ENCODE measurements around the gene ZSCAN9. TPM values are rescaled to one million over a fixed set of nuclear protein-coding genes. Genes with fewer than 3 reads are reported as not detected.

Gene ZSCAN9
- total RNA-seq, 1 donor from 2014 or later, result 13.5 TPM

DNA sequence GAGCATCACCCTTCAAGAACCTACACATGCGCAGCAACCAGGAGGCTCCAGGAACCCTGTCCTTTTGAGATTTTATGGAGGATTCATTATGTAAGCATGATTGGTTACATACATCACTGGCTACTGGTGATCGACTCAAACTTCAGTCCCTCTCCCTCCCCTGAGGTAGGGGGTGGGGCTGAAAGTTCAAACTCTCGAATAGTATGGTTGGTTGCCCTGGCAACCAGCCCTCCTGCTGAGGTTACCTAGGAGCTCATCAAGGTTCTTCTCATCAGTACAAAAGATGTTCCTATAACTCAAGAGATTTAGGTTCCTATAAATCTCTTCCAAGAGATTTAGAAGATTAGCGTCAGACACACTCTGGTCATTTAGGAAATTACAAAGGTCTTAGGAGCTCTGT, 21.9 kb upstream of the ZSCAN9 start:
- no peak overlapping the region for H3K4me3 ChIP-seq
- intact Hi-C loops (cut with DNase I), result no loop called here
- TF ChIP-seq CTCF (IDR thresholded peaks at IDR 0.05), result no peak
- H3K27ac ChIP-seq, result no peak overlapping the region
- no peaks in the 10 kb centered on the region for H3K36me3 ChIP-seq
- H3K27me3 ChIP-seq, result peaks cover 58% of the 10 kb centered on the region
- no peak for ATAC-seq
- peaks cover 4% of the 10 kb centered on the region for H3K4me1 ChIP-seq
- peaks cover 4% of the 10 kb centered on the region for H3K9me3 ChIP-seq
- DNase-seq, result no peak

GRCh38 chr6:28205879-28206278, 19.2 kb upstream of the ZSCAN9 start:
- no peak for TF ChIP-seq CTCF (IDR thresholded peaks at IDR 0.05)
- Histone ChIP-seq H3K4me3 (no peak overlapping the region), H3K4me1 (peaks cover 4% of the 10 kb centered on the region), H3K9me3 (peaks cover 4% of the 10 kb centered on the region), H3K27me3 (peaks cover 77% of the 10 kb centered on the region), H3K36me3 (no peaks in the 10 kb centered on the region), H3K27ac (no peak overlapping the region)
- no peak for DNase-seq
- intact Hi-C loops (cut with DNase I), result no loop called here
- ATAC-seq, result no peak

DNA sequence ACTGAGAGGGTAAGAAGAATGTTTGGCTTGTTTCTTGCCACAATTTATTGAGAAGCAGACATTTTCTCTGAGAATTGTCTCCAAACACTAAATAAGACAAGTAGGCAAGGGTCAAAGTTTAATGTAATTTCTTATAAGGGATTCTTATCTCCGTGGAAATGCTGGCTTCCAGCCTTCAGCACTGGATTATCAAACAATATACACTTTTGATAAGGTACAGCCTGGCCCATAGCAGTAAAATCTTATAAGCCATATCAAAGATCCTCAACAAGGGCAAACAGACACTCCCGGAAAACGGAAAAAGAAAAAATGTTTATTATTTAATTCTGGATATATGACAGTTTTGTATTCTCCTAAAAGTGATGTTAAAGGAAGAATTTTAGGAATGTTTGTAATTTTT, 18.5 kb upstream of the ZSCAN9 start:
- peaks cover 78% of the 10 kb centered on the region for H3K27me3 ChIP-seq
- no peak overlapping the region for H3K4me3 ChIP-seq
- ATAC-seq (no peak), DNase-seq (no peak)
- intact Hi-C loops (cut with DNase I), result no loop called here
- no peak for TF ChIP-seq CTCF (IDR thresholded peaks at IDR 0.05)
- peaks cover 4% of the 10 kb centered on the region for H3K4me1 ChIP-seq
- H3K27ac ChIP-seq, result no peak overlapping the region
- peaks cover 4% of the 10 kb centered on the region for H3K9me3 ChIP-seq
- no peaks in the 10 kb centered on the region for H3K36me3 ChIP-seq

GRCh38 chr6:28206928-28207509, 18.1 kb upstream of the ZSCAN9 start:
- H3K4me1 ChIP-seq, result peaks cover 4% of the 10 kb centered on the region
- TF ChIP-seq CTCF (IDR thresholded peaks at IDR 0.05), result no peak
- intact Hi-C loops (cut with DNase I), result no loop called here
- peak overlapping the region; percentile 24 for H3K4me3 ChIP-seq
- H3K27me3 ChIP-seq, result peaks cover 78% of the 10 kb centered on the region
- H3K27ac ChIP-seq, result peak overlapping the region; percentile 55
- DNase-seq, result peak; percentile 70
- peaks cover 4% of the 10 kb centered on the region for H3K9me3 ChIP-seq
- H3K36me3 ChIP-seq, result no peaks in the 10 kb centered on the region
- peak; percentile 70 for ATAC-seq

DNA sequence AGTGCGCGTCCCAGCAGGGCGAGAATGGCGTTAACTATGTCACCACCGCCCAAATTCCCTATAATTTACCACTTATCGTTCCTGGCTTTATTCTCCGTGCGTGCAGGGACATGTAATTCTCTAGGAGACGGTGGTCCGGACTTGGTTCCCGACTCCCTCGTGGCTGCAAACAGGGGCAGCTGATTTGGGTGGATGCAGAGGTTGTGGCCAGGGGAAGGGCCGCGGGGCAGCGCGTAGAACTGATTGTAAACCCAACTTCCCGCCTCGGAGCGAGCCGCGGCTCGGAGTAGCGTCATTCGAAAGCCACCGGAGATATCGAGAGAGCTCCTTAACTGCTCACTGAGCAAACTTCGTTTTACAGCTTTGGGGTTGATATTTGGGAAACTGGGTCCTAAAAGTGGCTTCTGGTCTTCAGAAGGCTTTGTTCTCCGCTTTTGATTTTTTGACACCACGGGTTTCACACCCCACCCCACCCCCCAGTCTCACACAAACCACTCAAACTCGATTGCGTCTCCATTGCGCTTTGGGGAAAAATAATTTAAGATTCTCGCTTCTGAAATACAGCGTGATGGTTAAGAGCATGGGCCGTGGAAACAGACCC, 17.5 kb upstream of the ZSCAN9 start:
- peak overlapping the region; percentile 55 for H3K27ac ChIP-seq
- intact Hi-C loops (cut with DNase I), result no loop called here
- TF ChIP-seq CTCF (IDR thresholded peaks at IDR 0.05), result no peak
- H3K36me3 ChIP-seq, result no peaks in the 10 kb centered on the region
- DNase-seq (peak; percentile 68), ATAC-seq (peak; percentile 72)
- peak overlapping the region; percentile 24 for H3K4me3 ChIP-seq
- H3K27me3 ChIP-seq, result peaks cover 82% of the 10 kb centered on the region
- peaks cover 6% of the 10 kb centered on the region for H3K4me1 ChIP-seq
- peaks cover 4% of the 10 kb centered on the region for H3K9me3 ChIP-seq

Data from upper lobe of right lung (tissue), 1 donor.